GM12878 (cell line): ENCODE measurements around the gene ZNF444.
A peak's percentile ranks its signal among the peaks of the same experiment; 100 is the strongest.

Experiments used
- BACH1 ChIP-seq: fragments of 450-650 bp; IDR thresholded peaks from 2 replicates; pipeline ENCODE4 v1.6.1; 2017; ENCODE audit warnings: mild to moderate bottlenecking, borderline replicate concordance
- FOXK2 ChIP-seq: fragments of 450-650 bp; IDR thresholded peaks from 2 replicates; pipeline ENCODE4 v1.6.1; 2017; ENCODE audit warnings: mild to moderate bottlenecking, moderate library complexity
- JUNB ChIP-seq: IDR thresholded peaks from 2 replicates; pipeline ENCODE4 v1.6.1; 2016; ENCODE audit warnings: antibody characterized with exemption, mild to moderate bottlenecking
- POLR2AphosphoS5 ChIP-seq: IDR thresholded peaks from 2 replicates; pipeline ENCODE4 v1.6.1; 2011; ENCODE audit warnings: mild to moderate bottlenecking, low read length, inconsistent platforms
- SUPT20H ChIP-seq: IDR thresholded peaks from 2 replicates; pipeline ENCODE4 v1.6.1; 2011; ENCODE audit warnings: low read depth, mild to moderate bottlenecking, low read length, moderate library complexity, borderline replicate concordance; ENCODE audit not compliant: control insufficient read depth
- TAF1 ChIP-seq: IDR thresholded peaks from 2 replicates; pipeline ENCODE4 v1.6.1; 2011; ENCODE audit warnings: mild to moderate bottlenecking, low read depth, low read length, borderline replicate concordance
- TARDBP ChIP-seq: IDR thresholded peaks from 2 replicates; pipeline ENCODE4 v1.6.1; 2016; ENCODE audit warnings: borderline replicate concordance
- TF ChIP-seq, protein P1 (sequence below), 3 experiments: IDR thresholded peaks in 2 of 3; conservative IDR thresholded peaks in 1 of 3; 2 replicates each; pipeline ENCODE4 v1.5.1; 2011; ENCODE audit warnings: low read depth in 3 of 3, low read length in 3 of 3, mild to moderate bottlenecking in 3 of 3, control low read depth in 2 of 3, moderate library complexity in 2 of 3, inconsistent platforms in 1 of 3, mixed read lengths in 1 of 3; ENCODE audit not compliant: control insufficient read depth in 2 of 3, insufficient read depth in 1 of 3; ENCODE audit errors: extremely low read depth in 1 of 3
- TF ChIP-seq, protein P2 (sequence below): fragments of 450-650 bp; formaldehyde crosslinking; IDR thresholded peaks from 2 replicates; pipeline ENCODE4 v1.5.0; 2022; ENCODE audit warnings: mild to moderate bottlenecking, missing genetic modification characterization
- TF ChIP-seq, protein P3 (sequence below): fragments of 450-650 bp; conservative IDR thresholded peaks from 2 replicates; pipeline ENCODE4 v1.6.1; 2017; ENCODE audit warnings: mild to moderate bottlenecking, moderate library complexity
- TF ChIP-seq, protein P4 (sequence below): IDR thresholded peaks from 2 replicates; pipeline ENCODE4 v1.6.1; 2012; ENCODE audit warnings: mild to moderate bottlenecking, low read depth, low read length
- TF ChIP-seq, protein P5 (sequence below): IDR thresholded peaks from 2 replicates; pipeline ENCODE4 v1.6.1; 2012; ENCODE audit warnings: low read length, inconsistent platforms

DNA sequence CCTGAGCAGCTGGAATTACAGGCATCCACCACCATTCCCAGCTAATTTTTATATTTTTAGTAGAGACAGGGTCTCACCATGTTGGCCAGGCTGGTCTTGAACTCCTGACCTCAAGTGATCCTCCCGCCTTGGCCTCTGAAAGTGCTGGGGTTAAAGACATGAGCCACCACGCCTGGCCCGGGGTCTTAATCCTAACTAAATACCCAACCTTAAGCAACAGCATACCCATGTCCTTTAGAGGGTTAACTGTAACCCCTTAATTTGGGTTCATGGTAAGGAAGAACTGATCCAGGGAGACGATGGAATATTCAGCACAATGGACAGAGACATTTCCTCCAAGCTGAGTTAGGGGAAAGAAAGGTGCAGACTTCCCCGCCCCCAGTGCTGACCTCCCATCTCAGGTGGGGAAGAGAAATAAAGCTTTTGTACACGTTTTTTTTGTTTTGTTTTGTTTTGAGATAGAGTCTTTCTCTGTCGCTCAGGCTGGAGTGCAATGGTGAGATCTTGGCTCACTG is 26.0 kb downstream of the ZNF444 start:
- TF ChIP-seq, protein P1, sequence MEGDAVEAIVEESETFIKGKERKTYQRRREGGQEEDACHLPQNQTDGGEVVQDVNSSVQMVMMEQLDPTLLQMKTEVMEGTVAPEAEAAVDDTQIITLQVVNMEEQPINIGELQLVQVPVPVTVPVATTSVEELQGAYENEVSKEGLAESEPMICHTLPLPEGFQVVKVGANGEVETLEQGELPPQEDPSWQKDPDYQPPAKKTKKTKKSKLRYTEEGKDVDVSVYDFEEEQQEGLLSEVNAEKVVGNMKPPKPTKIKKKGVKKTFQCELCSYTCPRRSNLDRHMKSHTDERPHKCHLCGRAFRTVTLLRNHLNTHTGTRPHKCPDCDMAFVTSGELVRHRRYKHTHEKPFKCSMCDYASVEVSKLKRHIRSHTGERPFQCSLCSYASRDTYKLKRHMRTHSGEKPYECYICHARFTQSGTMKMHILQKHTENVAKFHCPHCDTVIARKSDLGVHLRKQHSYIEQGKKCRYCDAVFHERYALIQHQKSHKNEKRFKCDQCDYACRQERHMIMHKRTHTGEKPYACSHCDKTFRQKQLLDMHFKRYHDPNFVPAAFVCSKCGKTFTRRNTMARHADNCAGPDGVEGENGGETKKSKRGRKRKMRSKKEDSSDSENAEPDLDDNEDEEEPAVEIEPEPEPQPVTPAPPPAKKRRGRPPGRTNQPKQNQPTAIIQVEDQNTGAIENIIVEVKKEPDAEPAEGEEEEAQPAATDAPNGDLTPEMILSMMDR (IDR thresholded peaks at IDR 0.05 in 2 of 3, conservative IDR thresholded peaks at IDR 0.05 in 1 of 3; ENCODE audit: control insufficient read depth in 2 of 3, extremely low read depth in 1 of 3, insufficient read depth in 1 of 3, low read depth in 3 of 3, low read length in 3 of 3): no peak
- TF ChIP-seq, protein P2, sequence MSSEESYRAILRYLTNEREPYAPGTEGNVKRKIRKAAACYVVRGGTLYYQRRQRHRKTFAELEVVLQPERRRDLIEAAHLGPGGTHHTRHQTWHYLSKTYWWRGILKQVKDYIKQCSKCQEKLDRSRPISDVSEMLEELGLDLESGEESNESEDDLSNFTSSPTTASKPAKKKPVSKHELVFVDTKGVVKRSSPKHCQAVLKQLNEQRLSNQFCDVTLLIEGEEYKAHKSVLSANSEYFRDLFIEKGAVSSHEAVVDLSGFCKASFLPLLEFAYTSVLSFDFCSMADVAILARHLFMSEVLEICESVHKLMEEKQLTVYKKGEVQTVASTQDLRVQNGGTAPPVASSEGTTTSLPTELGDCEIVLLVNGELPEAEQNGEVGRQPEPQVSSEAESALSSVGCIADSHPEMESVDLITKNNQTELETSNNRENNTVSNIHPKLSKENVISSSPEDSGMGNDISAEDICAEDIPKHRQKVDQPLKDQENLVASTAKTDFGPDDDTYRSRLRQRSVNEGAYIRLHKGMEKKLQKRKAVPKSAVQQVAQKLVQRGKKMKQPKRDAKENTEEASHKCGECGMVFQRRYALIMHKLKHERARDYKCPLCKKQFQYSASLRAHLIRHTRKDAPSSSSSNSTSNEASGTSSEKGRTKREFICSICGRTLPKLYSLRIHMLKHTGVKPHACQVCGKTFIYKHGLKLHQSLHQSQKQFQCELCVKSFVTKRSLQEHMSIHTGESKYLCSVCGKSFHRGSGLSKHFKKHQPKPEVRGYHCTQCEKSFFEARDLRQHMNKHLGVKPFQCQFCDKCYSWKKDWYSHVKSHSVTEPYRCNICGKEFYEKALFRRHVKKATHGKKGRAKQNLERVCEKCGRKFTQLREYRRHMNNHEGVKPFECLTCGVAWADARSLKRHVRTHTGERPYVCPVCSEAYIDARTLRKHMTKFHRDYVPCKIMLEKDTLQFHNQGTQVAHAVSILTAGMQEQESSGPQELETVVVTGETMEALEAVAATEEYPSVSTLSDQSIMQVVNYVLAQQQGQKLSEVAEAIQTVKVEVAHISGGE (CRISPR knock-in tag): no peak
- TF ChIP-seq, protein P3, sequence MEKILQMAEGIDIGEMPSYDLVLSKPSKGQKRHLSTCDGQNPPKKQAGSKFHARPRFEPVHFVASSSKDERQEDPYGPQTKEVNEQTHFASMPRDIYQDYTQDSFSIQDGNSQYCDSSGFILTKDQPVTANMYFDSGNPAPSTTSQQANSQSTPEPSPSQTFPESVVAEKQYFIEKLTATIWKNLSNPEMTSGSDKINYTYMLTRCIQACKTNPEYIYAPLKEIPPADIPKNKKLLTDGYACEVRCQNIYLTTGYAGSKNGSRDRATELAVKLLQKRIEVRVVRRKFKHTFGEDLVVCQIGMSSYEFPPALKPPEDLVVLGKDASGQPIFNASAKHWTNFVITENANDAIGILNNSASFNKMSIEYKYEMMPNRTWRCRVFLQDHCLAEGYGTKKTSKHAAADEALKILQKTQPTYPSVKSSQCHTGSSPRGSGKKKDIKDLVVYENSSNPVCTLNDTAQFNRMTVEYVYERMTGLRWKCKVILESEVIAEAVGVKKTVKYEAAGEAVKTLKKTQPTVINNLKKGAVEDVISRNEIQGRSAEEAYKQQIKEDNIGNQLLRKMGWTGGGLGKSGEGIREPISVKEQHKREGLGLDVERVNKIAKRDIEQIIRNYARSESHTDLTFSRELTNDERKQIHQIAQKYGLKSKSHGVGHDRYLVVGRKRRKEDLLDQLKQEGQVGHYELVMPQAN: no peak
- TF ChIP-seq FOXK2 (no peak), TAF1 (no peak), JUNB (no peak), POLR2AphosphoS5 (no peak), BACH1 (no peak), TARDBP (no peak), SUPT20H (no peak)
- TF ChIP-seq, protein P4, sequence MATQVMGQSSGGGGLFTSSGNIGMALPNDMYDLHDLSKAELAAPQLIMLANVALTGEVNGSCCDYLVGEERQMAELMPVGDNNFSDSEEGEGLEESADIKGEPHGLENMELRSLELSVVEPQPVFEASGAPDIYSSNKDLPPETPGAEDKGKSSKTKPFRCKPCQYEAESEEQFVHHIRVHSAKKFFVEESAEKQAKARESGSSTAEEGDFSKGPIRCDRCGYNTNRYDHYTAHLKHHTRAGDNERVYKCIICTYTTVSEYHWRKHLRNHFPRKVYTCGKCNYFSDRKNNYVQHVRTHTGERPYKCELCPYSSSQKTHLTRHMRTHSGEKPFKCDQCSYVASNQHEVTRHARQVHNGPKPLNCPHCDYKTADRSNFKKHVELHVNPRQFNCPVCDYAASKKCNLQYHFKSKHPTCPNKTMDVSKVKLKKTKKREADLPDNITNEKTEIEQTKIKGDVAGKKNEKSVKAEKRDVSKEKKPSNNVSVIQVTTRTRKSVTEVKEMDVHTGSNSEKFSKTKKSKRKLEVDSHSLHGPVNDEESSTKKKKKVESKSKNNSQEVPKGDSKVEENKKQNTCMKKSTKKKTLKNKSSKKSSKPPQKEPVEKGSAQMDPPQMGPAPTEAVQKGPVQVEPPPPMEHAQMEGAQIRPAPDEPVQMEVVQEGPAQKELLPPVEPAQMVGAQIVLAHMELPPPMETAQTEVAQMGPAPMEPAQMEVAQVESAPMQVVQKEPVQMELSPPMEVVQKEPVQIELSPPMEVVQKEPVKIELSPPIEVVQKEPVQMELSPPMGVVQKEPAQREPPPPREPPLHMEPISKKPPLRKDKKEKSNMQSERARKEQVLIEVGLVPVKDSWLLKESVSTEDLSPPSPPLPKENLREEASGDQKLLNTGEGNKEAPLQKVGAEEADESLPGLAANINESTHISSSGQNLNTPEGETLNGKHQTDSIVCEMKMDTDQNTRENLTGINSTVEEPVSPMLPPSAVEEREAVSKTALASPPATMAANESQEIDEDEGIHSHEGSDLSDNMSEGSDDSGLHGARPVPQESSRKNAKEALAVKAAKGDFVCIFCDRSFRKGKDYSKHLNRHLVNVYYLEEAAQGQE: peak; percentile 79; the same call in 1 of the 2 replicates
- TF ChIP-seq, protein P5, sequence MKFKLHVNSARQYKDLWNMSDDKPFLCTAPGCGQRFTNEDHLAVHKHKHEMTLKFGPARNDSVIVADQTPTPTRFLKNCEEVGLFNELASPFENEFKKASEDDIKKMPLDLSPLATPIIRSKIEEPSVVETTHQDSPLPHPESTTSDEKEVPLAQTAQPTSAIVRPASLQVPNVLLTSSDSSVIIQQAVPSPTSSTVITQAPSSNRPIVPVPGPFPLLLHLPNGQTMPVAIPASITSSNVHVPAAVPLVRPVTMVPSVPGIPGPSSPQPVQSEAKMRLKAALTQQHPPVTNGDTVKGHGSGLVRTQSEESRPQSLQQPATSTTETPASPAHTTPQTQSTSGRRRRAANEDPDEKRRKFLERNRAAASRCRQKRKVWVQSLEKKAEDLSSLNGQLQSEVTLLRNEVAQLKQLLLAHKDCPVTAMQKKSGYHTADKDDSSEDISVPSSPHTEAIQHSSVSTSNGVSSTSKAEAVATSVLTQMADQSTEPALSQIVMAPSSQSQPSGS: no peak
